K562 (cell line): Measurements from ENCODE around the gene TRABD2B. TPM values are rescaled to one million over a fixed set of nuclear protein-coding genes. Genes with fewer than 3 reads are reported as not detected.

Experiments
- ASH1L ChIP-seq: fragments of 450-650 bp; IDR thresholded peaks from 2 replicates; pipeline ENCODE4 v1.6.1; 2018; ENCODE audit warnings: borderline replicate concordance, mild to moderate bottlenecking, low read depth; ENCODE audit not compliant: partially characterized antibody
- CHD7 ChIP-seq: fragments of 200-600 bp; sonication (generic); IDR thresholded peaks from one replicate; pipeline ENCODE4 v1.6.1; 2012; ENCODE audit warnings: mild to moderate bottlenecking, low read depth, low read length, inconsistent platforms
- ETS1 ChIP-seq: conservative IDR thresholded peaks from 2 replicates; pipeline ENCODE4 v1.6.1; 2011; ENCODE audit warnings: low read depth, mild to moderate bottlenecking, low read length; ENCODE audit not compliant: control insufficient read depth
- ETV5 ChIP-seq: sonication (generic); formaldehyde crosslinking; IDR thresholded peaks from 2 replicates; pipeline ENCODE4 v1.4.0; 2020; ENCODE audit warnings: low read depth, mild to moderate bottlenecking, missing genetic modification reagents
- NCOR1 ChIP-seq: fragments of 450-650 bp; IDR thresholded peaks from 2 replicates; pipeline ENCODE4 v1.6.1; 2016; ENCODE audit warnings: mild to moderate bottlenecking, moderate library complexity
- NR3C1 ChIP-seq: sonication (generic); formaldehyde crosslinking; IDR thresholded peaks from 2 replicates; pipeline ENCODE4 v1.8.1; 2022; ENCODE audit warnings: missing genetic modification reagents
- RHOXF2B ChIP-seq: fragments of 250-450 bp; sonication (Bioruptor Pico); conservative IDR thresholded peaks from 2 replicates; pipeline ENCODE4 v1.5.1; 2021
- SRSF9 ChIP-seq: fragments of 200-400 bp; formaldehyde crosslinking; IDR thresholded peaks from 2 replicates; pipeline ENCODE4 v1.6.1; 2017; ENCODE audit warnings: low read depth, low read length, borderline replicate concordance
- STAG1 ChIP-seq: sonication (generic); formaldehyde crosslinking; IDR thresholded peaks from 2 replicates; pipeline ENCODE4 v1.5.0; 2020; ENCODE audit warnings: missing genetic modification reagents, borderline replicate concordance
- ZMIZ1 ChIP-seq, 2 experiments: fragments of 150-350 bp in 1 of 2; IDR thresholded peaks; 2 replicates each; pipeline ENCODE4 v1.6.1; 2012 to 2016; ENCODE audit warnings: low read depth in 2 of 2, low read length in 2 of 2, mild to moderate bottlenecking in 1 of 2, moderate library complexity in 1 of 2
- ZNF184 ChIP-seq: sonication (generic); formaldehyde crosslinking; IDR thresholded peaks from 2 replicates; pipeline ENCODE4 v1.5.0; 2020; ENCODE audit warnings: missing genetic modification reagents
- polyA plus RNA-seq, 8 experiments: library from polyadenylated mRNA; depleted of rRNA in 4 of 8; stranded (reverse) in 5 of 8; unstranded in 3 of 8; fragments of >200 nt; fragmentation: Nextera tagmentation in 2 of 8; fragmentation: Illumina TruSeq in 1 of 8; extraction: Ambion mirVana in 2 of 8; extraction: Trizol in 1 of 8; gene quantifications; 2 replicates each; pipeline versions ENCODE4 v1.2.1 to v1.2.3, GENCODE V29; 2011 to 2014; ENCODE audit warnings: inconsistent platforms in 1 of 8, missing spikeins in 1 of 8
- total RNA-seq, 7 experiments: library from RNA; depleted of rRNA in 6 of 7; stranded (reverse); fragments of >200 nt in 6 of 7; fragmentation: Illumina TruSeq in 2 of 7; extraction: Trizol in 2 of 7; gene quantifications; 2 replicates each; pipeline versions ENCODE4 v1.2.1 to v1.2.3, GENCODE V29; 2011 to 2021; ENCODE audit warnings: low replicate concordance in 1 of 7

TRABD2B gene
- total and polyA plus RNA-seq, 9 of the 15 experiments (the other 6 are each of a cell fraction or from before 2014, with no cell fraction given): not detected

GRCh38 chr1:47756006-47756405, 241.2 kb downstream of the TRABD2B start (continued):
- TF ChIP-seq CHD7 (no peak), ETS1 (no peak), STAG1 (CRISPR knock-in tag) (no peak), ZMIZ1 (IDR thresholded peaks at IDR 0.05; ENCODE audit: low read depth in 2 of 2, low read length in 2 of 2) (no peak), ASH1L (no peak), ETV5 (CRISPR knock-in tag) (no peak), RHOXF2B (CRISPR knock-in tag) (no peak), NCOR1 (no peak), ZNF184 (CRISPR knock-in tag) (no peak), SRSF9 (no peak), NR3C1 (no peak)
